Right cardiac atrium (tissue), 5 donors: ENCODE measurements around the gene MORN1. TPM values are rescaled to one million over a fixed set of nuclear protein-coding genes. Genes with fewer than 3 reads are reported as not detected.

Experiments used
- ATAC-seq, 2 donors: fragments of 200-7000 bp; cut with Tn5 transposase; one replicate each; pipeline versions ENCODE4 v1.8.0 to v1.9.1; 2020; ENCODE audit warnings: moderate library complexity in 2 of 2, mild to moderate bottlenecking in 1 of 2
- DNase-seq, 3 donors: peaks; one replicate each; pipeline ENCODE4 v3.0.0-alpha.2; 2020
- H3K27ac ChIP-seq: one replicate; pipeline ENCODE4 v1.5.1; 2013; ENCODE audit warnings: mild to moderate bottlenecking, low read length, control low read depth, moderate library complexity
- H3K27me3 ChIP-seq: one replicate; pipeline ENCODE4 v1.6.1; 2013; ENCODE audit not compliant: control insufficient read depth, insufficient read depth
- H3K4me1 ChIP-seq: one replicate; pipeline ENCODE4 v1.6.1; 2013; ENCODE audit warnings: low read length; ENCODE audit not compliant: control insufficient read depth, insufficient read depth
- H3K4me3 ChIP-seq: one replicate; pipeline ENCODE4 v1.5.1; 2013; ENCODE audit warnings: low read length, control low read depth
- H3K9me3 ChIP-seq: one replicate; pipeline ENCODE4 v1.6.1; 2013; ENCODE audit warnings: low read length; ENCODE audit not compliant: control insufficient read depth
- WGBS: extraction: QIAGEN DNeasy Blood & Tissue Kit; methylation state at CpG from one replicate; pipeline ENCODE4 v1.1.7; 2013; 5-methylcytosine and 5-hydroxymethylcytosine counted together
- intact Hi-C, 4 donors: fragments of 100-400 bp; cut with DNase I; formaldehyde crosslinking; loops; one replicate each; pipeline versions ENCODE4 v1.11.0 to v1.14.0; 2022 to 2023
- polyA plus RNA-seq: library from polyadenylated mRNA; stranded (reverse); fragments of 200-250 nt; gene quantifications from one replicate; pipeline ENCODE4 v1.2.3, GENCODE V29; 2013
- total RNA-seq, 4 donors: library from RNA; stranded (reverse); fragmentation: NEBNext Ultra II Directional; extraction: Animal tissue kit (Norgen Biotek cat#: 25700); gene quantifications; one replicate each; pipeline ENCODE4 v1.2.1, GENCODE V29; 2021
- donor health status: healthy with polysubstance abuse.
- donor health status: DM: no; HTN: yes; CAD: no.
- donor health status: DM: no; HTN: no; CAD: no.
- donor health status: DM: no; HTN: yes; CAD: no; lungs with severe emphysema.
- donor health status: DM: yes; HTN: yes; CAD: no.

Gene MORN1
- total and polyA plus RNA-seq, 5 donors: 3.2 to 5.1 (median 4.1) TPM

DNA sequence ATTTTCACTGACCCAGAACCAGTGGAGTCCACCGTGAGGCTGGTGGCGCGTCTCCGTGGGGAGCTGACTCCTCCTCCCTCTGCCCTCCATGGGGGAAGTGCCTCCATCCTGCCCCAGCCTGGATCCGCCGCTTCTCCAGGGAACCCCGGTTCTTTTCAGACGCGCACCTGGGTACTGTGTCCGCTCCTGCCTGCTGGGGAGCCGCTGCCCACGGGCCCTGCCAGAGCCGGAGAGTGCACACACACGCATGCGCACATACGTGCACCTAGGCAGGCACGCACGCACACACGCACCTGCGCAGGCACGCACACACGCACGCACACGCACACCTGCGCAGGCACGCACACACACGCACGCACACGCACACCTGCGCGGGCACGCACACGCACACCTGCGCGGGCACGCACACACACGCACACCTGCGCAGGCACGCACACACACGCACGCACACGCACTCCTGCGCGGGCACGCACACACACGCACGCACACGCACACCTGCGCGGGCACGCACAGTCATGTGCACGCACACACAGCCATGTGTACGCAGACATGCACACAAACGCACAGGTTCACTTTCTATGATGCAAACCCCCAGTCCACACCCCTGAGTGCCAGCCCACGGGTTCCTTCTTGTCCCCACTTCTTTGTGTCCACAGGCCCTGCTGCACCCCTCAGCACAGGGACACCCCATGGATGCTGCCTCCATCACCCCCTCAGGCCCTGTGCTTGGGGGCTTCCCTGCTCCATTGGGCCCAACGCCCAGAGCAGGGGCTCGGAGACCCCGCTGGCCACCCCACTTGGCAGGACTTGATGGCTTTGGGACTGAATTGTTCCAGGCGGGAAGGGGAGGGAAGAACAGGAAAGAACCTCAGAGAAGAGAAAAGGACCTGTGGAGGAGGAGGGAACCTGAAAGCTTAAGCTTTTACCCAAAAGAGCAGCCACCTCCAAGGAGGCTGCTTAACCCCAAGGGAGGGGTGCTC, 42.7 kb downstream of the MORN1 start:
- ATAC-seq (no peak), DNase-seq (peak in 2 of 3 donors; percentile 40 to 58)
- intact Hi-C loops: no loop called here
- Histone ChIP-seq H3K9me3 (no peaks in the 10 kb centered on the region), H3K27ac (no peak overlapping the region), H3K4me1 (no peaks in the 10 kb centered on the region), H3K27me3 (no peaks in the 10 kb centered on the region), H3K4me3 (no peak overlapping the region)
- 93% methylated on average over 59 of the region's 59 CpGs for WGBS

DNA sequence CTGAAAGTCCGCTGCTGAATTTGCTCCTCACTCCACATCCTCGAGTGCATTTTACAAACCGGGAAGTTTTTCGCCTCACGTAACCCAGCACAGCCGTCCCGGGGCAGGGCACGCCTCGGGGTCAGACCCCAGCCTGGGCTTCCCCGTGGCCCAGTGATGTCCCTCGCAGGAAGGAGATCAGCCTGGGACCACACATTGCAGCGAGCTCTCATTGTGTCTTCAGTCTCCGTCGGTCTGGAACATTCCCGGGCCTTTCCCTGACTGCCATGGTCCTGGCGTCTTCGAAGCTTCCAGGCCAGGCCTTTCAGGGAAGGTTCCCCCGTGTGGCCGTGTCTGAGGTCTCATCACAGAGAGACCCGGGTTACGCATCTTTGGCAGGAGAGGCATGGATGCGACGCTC, 43.5 kb downstream of the MORN1 start:
- 85% methylated on average over 23 of the region's 23 CpGs for WGBS
- no peak for ATAC-seq
- DNase-seq: peak in 2 of 3 donors; percentile 20 to 21
- intact Hi-C loops: no loop called here
- H3K27me3 ChIP-seq: no peaks in the 10 kb centered on the region
- H3K9me3 ChIP-seq: no peaks in the 10 kb centered on the region
- no peak overlapping the region for H3K27ac ChIP-seq
- H3K4me1 ChIP-seq: no peaks in the 10 kb centered on the region
- H3K4me3 ChIP-seq: no peak overlapping the region

- H3K9me3 ChIP-seq: no peaks in the 10 kb centered on the region
These were observed 44.0 kb downstream of the MORN1 start for GRCh38 chr1:2347409-2347785.

GRCh38 chr1:2346691-2347408, 44.5 kb downstream of the MORN1 start:
- Histone ChIP-seq H3K27me3 (no peaks in the 10 kb centered on the region), H3K4me3 (no peak overlapping the region), H3K9me3 (no peaks in the 10 kb centered on the region), H3K4me1 (no peaks in the 10 kb centered on the region), H3K27ac (no peak overlapping the region)
- DNase-seq: peak; percentile 7 to 27 (median 16)
- intact Hi-C loops: no loop called here
- WGBS: 88% methylated on average over 17 of the region's 17 CpGs
- ATAC-seq: no peak

More at GRCh38 chr1:2347409-2347785, 44.0 kb downstream of the MORN1 start:
- Histone ChIP-seq H3K4me1 (no peaks in the 10 kb centered on the region), H3K27ac (no peak overlapping the region), H3K27me3 (no peaks in the 10 kb centered on the region), H3K4me3 (no peak overlapping the region)
- ATAC-seq (no peak), DNase-seq (peak in 2 of 3 donors; percentile 32 to 43)
- intact Hi-C loops: no loop called here
- WGBS: 91% methylated on average over 13 of the region's 13 CpGs

GRCh38 chr1:2345297-2346075, 45.9 kb downstream of the MORN1 start:
- Histone ChIP-seq H3K27ac (no peak overlapping the region), H3K27me3 (no peaks in the 10 kb centered on the region), H3K9me3 (no peaks in the 10 kb centered on the region), H3K4me1 (no peaks in the 10 kb centered on the region), H3K4me3 (no peak overlapping the region)
- peak; percentile 8 to 46 (median 34) for DNase-seq
- intact Hi-C loops: no loop called here
- WGBS: 86% methylated on average over 24 of the region's 24 CpGs
- ATAC-seq: no peak

- ATAC-seq (peak in 1 of 2 donors; percentile 4), DNase-seq (peak in 2 of 3 donors; percentile 25 to 41)
- Histone ChIP-seq H3K4me3 (no peak overlapping the region), H3K27ac (no peak overlapping the region), H3K9me3 (no peaks in the 10 kb centered on the region), H3K4me1 (no peaks in the 10 kb centered on the region), H3K27me3 (no peaks in the 10 kb centered on the region)
- 94% methylated on average over 29 of the region's 29 CpGs for WGBS
- intact Hi-C loops: no loop called here
These were observed 46.5 kb downstream of the MORN1 start for GRCh38 chr1:2344744-2345296.

- ATAC-seq: no peak
- intact Hi-C loops: no loop called here
- DNase-seq: peak; percentile 12 to 46 (median 38)
- no peaks in the 10 kb centered on the region for H3K4me1 ChIP-seq
- no peaks in the 10 kb centered on the region for H3K27me3 ChIP-seq
- WGBS: 93% methylated on average over 24 of the region's 24 CpGs
- no peaks in the 10 kb centered on the region for H3K9me3 ChIP-seq
- H3K27ac ChIP-seq: no peak overlapping the region
- no peak overlapping the region for H3K4me3 ChIP-seq
These were observed 47.2 kb downstream of the MORN1 start for GRCh38 chr1:2344121-2344681.

DNA sequence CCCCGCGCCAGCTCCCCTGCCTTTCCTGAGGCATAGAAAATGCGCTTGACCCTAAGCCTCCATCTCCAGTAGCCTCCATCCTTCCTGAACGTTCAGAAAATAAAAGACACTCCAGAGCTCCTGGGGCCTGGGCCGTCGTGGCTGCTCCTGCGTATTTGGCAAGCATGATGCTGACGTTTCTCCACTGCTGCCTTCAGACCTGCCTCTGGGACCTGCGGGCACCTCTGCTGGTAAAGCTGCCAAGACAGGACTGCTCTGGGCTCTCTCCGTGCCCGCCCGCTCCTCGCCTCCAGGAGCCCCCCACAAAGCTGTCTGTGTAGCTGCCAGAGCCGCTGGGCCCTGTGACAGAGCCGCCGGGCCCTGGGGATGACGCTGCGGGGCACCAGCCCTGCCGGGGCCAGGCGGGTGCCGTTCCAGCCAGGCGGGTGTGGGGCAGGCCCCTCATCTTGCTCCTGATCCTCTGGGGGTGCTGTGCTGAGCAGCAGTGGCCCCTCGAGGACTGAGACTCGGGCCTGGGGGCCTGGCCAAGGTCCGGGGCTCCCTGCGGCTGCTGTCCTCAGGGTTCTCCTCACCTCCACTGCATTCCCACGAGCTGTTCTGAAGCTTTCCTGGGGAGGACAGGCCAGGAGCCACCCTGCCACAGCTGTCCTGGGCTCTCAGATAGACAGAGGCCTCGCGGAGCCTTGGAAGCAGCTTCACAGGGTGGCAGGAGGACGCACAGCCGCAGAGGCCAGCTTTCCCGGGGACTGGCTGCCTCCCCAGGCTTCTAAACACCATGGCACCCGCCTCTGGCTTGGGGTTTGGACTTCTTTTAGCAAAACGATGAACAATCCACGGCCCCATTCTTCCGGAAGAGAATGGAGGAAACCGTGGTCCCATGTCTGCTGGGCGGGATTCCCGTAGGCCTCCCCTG, 48.1 kb downstream of the MORN1 start:
- Histone ChIP-seq H3K4me3 (no peak overlapping the region), H3K9me3 (no peaks in the 10 kb centered on the region), H3K4me1 (no peaks in the 10 kb centered on the region), H3K27me3 (no peaks in the 10 kb centered on the region), H3K27ac (no peak overlapping the region)
- ATAC-seq (no peak), DNase-seq (peak; percentile 7 to 47 (median 46))
- intact Hi-C loops: no loop called here
- 83% methylated on average over 39 of the region's 39 CpGs for WGBS

GRCh38 chr1:2342384-2343022, 48.9 kb downstream of the MORN1 start:
- no peaks in the 10 kb centered on the region for H3K27me3 ChIP-seq
- H3K4me3 ChIP-seq: no peak overlapping the region
- no peak overlapping the region for H3K27ac ChIP-seq
- 90% methylated on average over 21 of the region's 21 CpGs for WGBS
- DNase-seq (peak; percentile 7 to 33 (median 21)), ATAC-seq (no peak)
- H3K4me1 ChIP-seq: no peaks in the 10 kb centered on the region
- H3K9me3 ChIP-seq: no peaks in the 10 kb centered on the region
- intact Hi-C loops: no loop called here
